H1 (cell line): ENCODE data around the gene GSTO2. TPM values are rescaled to one million over a fixed set of nuclear protein-coding genes. Genes with fewer than 3 reads are reported as not detected.

Source experiments
- CTCF ChIA-PET: fragments of 300-600 bp; sonication (Branson Sonifier 250); formaldehyde crosslinking; loops from one replicate; lab custom pipeline; 2021; ENCODE audit not compliant: partially characterized antibody; lab: Charles Lee
- POLR2A ChIA-PET: fragments of 300-600 bp; sonication (Branson Sonifier 250); formaldehyde crosslinking; loops from one replicate; lab custom pipeline; 2021; ENCODE audit warnings: inconsistent platforms; ENCODE audit not compliant: partially characterized antibody; lab: Charles Lee
- DNase-seq, 2 experiments: peaks; one replicate each; pipeline versions ENCODE4 v3.0.0 to v3.0.0-alpha.2; 2010 to 2022; ENCODE audit warnings: low spot score in 2 of 2, low read depth in 1 of 2, mixed read lengths in 1 of 2
- FAIRE-seq: peaks from 2 replicates; lab custom pipeline; 2011; peaks lifted over from hg19 to GRCh38; lab: Jason Lieb, UNC
- H2AFZ ChIP-seq: 2 replicates; pipeline ENCODE4 v1.8.1; 2012; ENCODE audit warnings: low read length, inconsistent platforms
- H2AK5ac ChIP-seq: 2 replicates; pipeline ENCODE4 v1.6.1; 2013; ENCODE audit warnings: low read depth, low read length
- H2BK120ac ChIP-seq: replicated peaks from 2 replicates; pipeline ENCODE3; 2013; ENCODE audit warnings: low read depth, low read length, inconsistent platforms
- H2BK12ac ChIP-seq: 2 replicates; pipeline ENCODE4 v1.6.1; 2013; ENCODE audit warnings: low read depth, low read length
- H2BK15ac ChIP-seq: 2 replicates; pipeline ENCODE4 v1.6.1; 2013; ENCODE audit warnings: low read length
- H2BK20ac ChIP-seq: 2 replicates; pipeline ENCODE4 v1.6.1; 2013; ENCODE audit warnings: low read length
- H2BK5ac ChIP-seq: 2 replicates; pipeline ENCODE4 v1.6.1; 2013; ENCODE audit warnings: low read depth, low read length
- H3K14ac ChIP-seq: 2 replicates; pipeline ENCODE4 v1.6.1; 2013; ENCODE audit warnings: inconsistent platforms; ENCODE audit not compliant: insufficient read length
- H3K18ac ChIP-seq: 2 replicates; pipeline ENCODE4 v1.6.1; 2013; ENCODE audit warnings: low read length; ENCODE audit errors: extremely low read depth
- H3K23ac ChIP-seq: 2 replicates; pipeline ENCODE4 v1.6.1; 2013; ENCODE audit warnings: inconsistent platforms; ENCODE audit not compliant: insufficient read length
- H3K23me2 ChIP-seq: 2 replicates; pipeline ENCODE4 v1.6.1; 2013; ENCODE audit warnings: low read depth, low read length
- H3K27ac ChIP-seq: 2 replicates; pipeline ENCODE4 v1.6.1; 2011; ENCODE audit warnings: low read depth, low read length, inconsistent platforms
- H3K27me3 ChIP-seq, 4 experiments: replicated peaks in 1 of 4; 1 replicate in 1 of 4; 2 replicates in 3 of 4; pipeline versions ENCODE4 v1.6.1 to v1.8.1; 2011 to 2013; ENCODE audit warnings: low read length in 3 of 4, mild to moderate bottlenecking in 3 of 4, inconsistent platforms in 2 of 4, mixed read lengths in 2 of 4, moderate library complexity in 1 of 4; ENCODE audit not compliant: control insufficient read depth in 3 of 4, insufficient read depth in 3 of 4; ENCODE audit errors: extremely low read depth in 1 of 4
- H3K36me3 ChIP-seq, 4 experiments: 2 replicates each; pipeline versions ENCODE4 v1.6.1 to v1.8.1; 2011 to 2013; ENCODE audit warnings: mild to moderate bottlenecking in 4 of 4, low read length in 3 of 4, moderate library complexity in 2 of 4, control low read depth in 1 of 4, inconsistent platforms in 1 of 4; ENCODE audit not compliant: insufficient read depth in 4 of 4, control insufficient read depth in 2 of 4
- H3K4ac ChIP-seq: replicated peaks from 2 replicates; pipeline ENCODE3; 2013; ENCODE audit warnings: low read length, low read depth, mixed read lengths, inconsistent platforms; ENCODE audit not compliant: insufficient read length
- H3K4me1 ChIP-seq, 4 experiments: replicated peaks in 1 of 4; 1 replicate in 1 of 4; 2 replicates in 3 of 4; pipeline versions ENCODE4 v1.6.1 to v1.8.1; 2011 to 2013; ENCODE audit warnings: low read length in 3 of 4, inconsistent platforms in 2 of 4, mixed read lengths in 1 of 4; ENCODE audit not compliant: insufficient read depth in 4 of 4, control insufficient read depth in 3 of 4
- H3K4me2 ChIP-seq, 2 experiments: 2 replicates each; pipeline versions ENCODE4 v1.6.1 to v1.8.1; 2011 to 2013; ENCODE audit warnings: low read depth in 2 of 2, low read length in 2 of 2, control low read depth in 1 of 2, inconsistent platforms in 1 of 2, mild to moderate bottlenecking in 1 of 2; ENCODE audit not compliant: insufficient read depth in 1 of 2
- H3K4me3 ChIP-seq, 4 experiments: fragments of 200-600, 300-600 bp in 1 of 4; sonication (generic), shearing (Covaris generic), sonication (Bioruptor Twin) in 1 of 4; 2 replicates each; pipeline versions ENCODE4 v1.5.1 to v1.8.1; 2011 to 2016; ENCODE audit warnings: low read length in 4 of 4, low read depth in 3 of 4, control low read depth in 2 of 4, inconsistent platforms in 2 of 4, mild to moderate bottlenecking in 2 of 4, mixed read lengths in 1 of 4, moderate library complexity in 1 of 4; ENCODE audit not compliant: insufficient read depth in 2 of 4; ENCODE audit errors: extremely low read depth in 1 of 4
- H3K56ac ChIP-seq: replicated peaks from 2 replicates; pipeline ENCODE3; 2013; ENCODE audit warnings: low read depth, mild to moderate bottlenecking, mixed read lengths, low read length, inconsistent platforms; ENCODE audit not compliant: insufficient read length
- H3K79me1 ChIP-seq: 2 replicates; pipeline ENCODE4 v1.6.1; 2013; ENCODE audit warnings: low read depth, low read length, control low read depth
- H3K79me2 ChIP-seq, 2 experiments: 2 replicates each; pipeline versions ENCODE4 v1.6.1 to v1.8.1; 2012 to 2013; ENCODE audit warnings: low read length in 2 of 2, mild to moderate bottlenecking in 2 of 2, inconsistent platforms in 1 of 2; ENCODE audit not compliant: insufficient read depth in 2 of 2, control insufficient read depth in 1 of 2
- H3K9ac ChIP-seq, 4 experiments: replicated peaks in 1 of 4; 1 replicate in 1 of 4; 2 replicates in 3 of 4; pipeline versions ENCODE4 v1.6.1 to v1.8.1; 2011 to 2013; ENCODE audit warnings: low read depth in 3 of 4, low read length in 3 of 4, control low read depth in 2 of 4, mild to moderate bottlenecking in 2 of 4, moderate library complexity in 2 of 4, inconsistent platforms in 1 of 4; ENCODE audit errors: extremely low read depth in 1 of 4
- H3K9me3 ChIP-seq, 2 experiments: 2 replicates each; pipeline versions ENCODE4 v1.6.1 to v1.8.1; 2012 to 2013; ENCODE audit warnings: mild to moderate bottlenecking in 2 of 2, moderate library complexity in 2 of 2, control low read depth in 1 of 2, inconsistent platforms in 1 of 2, low read depth in 1 of 2, low read length in 1 of 2, mixed read lengths in 1 of 2; ENCODE audit not compliant: insufficient read depth in 2 of 2
- H4K20me1 ChIP-seq, 2 experiments: replicated peaks in 1 of 2; 2 replicates each; pipeline versions ENCODE3 to v1.8.1; 2011 to 2013; ENCODE audit warnings: inconsistent platforms in 2 of 2, low read length in 2 of 2, mild to moderate bottlenecking in 1 of 2; ENCODE audit not compliant: insufficient read depth in 2 of 2, control insufficient read depth in 1 of 2
- H4K5ac ChIP-seq: 2 replicates; pipeline ENCODE4 v1.6.1; 2013; ENCODE audit warnings: low read length, low read depth, mixed read lengths, inconsistent platforms; ENCODE audit not compliant: insufficient read length
- H4K8ac ChIP-seq: 2 replicates; pipeline ENCODE4 v1.8.0; 2013; ENCODE audit warnings: mild to moderate bottlenecking, moderate library complexity, low read length, inconsistent platforms; ENCODE audit not compliant: insufficient read depth; ENCODE audit errors: extremely low read depth
- H4K91ac ChIP-seq: replicated peaks from 2 replicates; pipeline ENCODE3; 2013; ENCODE audit warnings: low read length, mixed read lengths, inconsistent platforms; ENCODE audit not compliant: insufficient read length
- EZH2 ChIP-seq: fragments of 200-600 bp; sonication (generic); IDR thresholded peaks from 2 replicates; pipeline ENCODE4 v1.7.1; 2012; ENCODE audit warnings: low read depth, mild to moderate bottlenecking, moderate library complexity, low read length, inconsistent platforms; ENCODE audit not compliant: severe bottlenecking
- GABPA ChIP-seq: IDR thresholded peaks from 2 replicates; pipeline ENCODE4 v1.6.1; 2011; ENCODE audit warnings: mild to moderate bottlenecking, low read length, moderate library complexity, borderline replicate concordance; ENCODE audit not compliant: insufficient read depth
- HDAC2 ChIP-seq, 2 experiments: fragments of 300-600 bp in 1 of 2; sonication (generic) in 1 of 2; IDR thresholded peaks; 2 replicates each; pipeline ENCODE4 v1.6.1; 2011 to 2012; ENCODE audit warnings: low read depth in 2 of 2, low read length in 2 of 2, mild to moderate bottlenecking in 2 of 2, moderate library complexity in 2 of 2, borderline replicate concordance in 1 of 2, inconsistent platforms in 1 of 2
- KDM4A ChIP-seq: IDR thresholded peaks from one replicate; pipeline ENCODE4 v1.7.1; 2012; ENCODE audit warnings: low read depth, mild to moderate bottlenecking, moderate library complexity, low read length, inconsistent platforms; ENCODE audit not compliant: severe bottlenecking
- PHF8 ChIP-seq: fragments of 200-600 bp; sonication (generic); conservative IDR thresholded peaks from 2 replicates; pipeline ENCODE4 v1.7.1; 2012; ENCODE audit warnings: low read depth, mild to moderate bottlenecking, inconsistent platforms, low read length, moderate library complexity
- RBBP5 ChIP-seq: IDR thresholded peaks from 2 replicates; pipeline ENCODE4 v1.7.1; 2012; ENCODE audit warnings: low read depth, mild to moderate bottlenecking, inconsistent platforms, low read length, moderate library complexity, borderline replicate concordance
- TAF1 ChIP-seq: IDR thresholded peaks from 2 replicates; pipeline ENCODE4 v1.6.1; 2011; ENCODE audit warnings: mild to moderate bottlenecking, low read depth, low read length
- whole genome bisulfite sequencing, 2 experiments: shearing (Covaris generic) in 1 of 2; methylation state at CpG; one replicate each; pipeline versions ENCODE4 v1.1.6 to v1.1.7; 2013 to 2015; ENCODE audit warnings: low lambda C conversion rate in 2 of 2, mixed read lengths in 2 of 2, inconsistent platforms in 1 of 2, low coverage in 1 of 2, missing lambda C conversion rate in 1 of 2; ENCODE audit not compliant: insufficient replicate concordance in 2 of 2, insufficient coverage in 1 of 2, insufficient read length in 1 of 2; ENCODE audit errors: extremely low coverage in 1 of 2, missing lambda C conversion rate in 1 of 2; 5-methylcytosine and 5-hydroxymethylcytosine counted together
- polyA plus RNA-seq, 7 experiments: library from polyadenylated mRNA; depleted of rRNA in 3 of 7; stranded (reverse) in 5 of 7; unstranded in 2 of 7; fragments of >200 nt in 5 of 7; fragments of 200-250 nt in 2 of 7; gene quantifications; 1 replicate in 5 of 7; 2 replicates in 1 of 7; 4 replicates in 1 of 7; pipeline versions ENCODE4 v1.2.1 to v1.2.3, GENCODE V29; 2011 to 2013; ENCODE audit warnings: missing spikeins in 2 of 7, mixed read lengths in 2 of 7
- total RNA-seq: library from RNA; stranded (reverse); fragmentation: NEBNext Ultra II Directional; extraction: Animal tissue kit (Norgen Biotek cat#: 25700); gene quantifications from 2 replicates; pipeline ENCODE4 v1.2.1, GENCODE V29; 2021
- TF ChIP-seq, protein P1 (sequence below): IDR thresholded peaks from 2 replicates; pipeline ENCODE4 v1.6.1; 2012; ENCODE audit warnings: inconsistent platforms

The GSTO2 gene
- total and polyA plus RNA-seq, 2 of the 8 experiments (the other 6 are each of a cell fraction or from before 2014, with no cell fraction given) = 13.1 to 41.7 TPM

DNA sequence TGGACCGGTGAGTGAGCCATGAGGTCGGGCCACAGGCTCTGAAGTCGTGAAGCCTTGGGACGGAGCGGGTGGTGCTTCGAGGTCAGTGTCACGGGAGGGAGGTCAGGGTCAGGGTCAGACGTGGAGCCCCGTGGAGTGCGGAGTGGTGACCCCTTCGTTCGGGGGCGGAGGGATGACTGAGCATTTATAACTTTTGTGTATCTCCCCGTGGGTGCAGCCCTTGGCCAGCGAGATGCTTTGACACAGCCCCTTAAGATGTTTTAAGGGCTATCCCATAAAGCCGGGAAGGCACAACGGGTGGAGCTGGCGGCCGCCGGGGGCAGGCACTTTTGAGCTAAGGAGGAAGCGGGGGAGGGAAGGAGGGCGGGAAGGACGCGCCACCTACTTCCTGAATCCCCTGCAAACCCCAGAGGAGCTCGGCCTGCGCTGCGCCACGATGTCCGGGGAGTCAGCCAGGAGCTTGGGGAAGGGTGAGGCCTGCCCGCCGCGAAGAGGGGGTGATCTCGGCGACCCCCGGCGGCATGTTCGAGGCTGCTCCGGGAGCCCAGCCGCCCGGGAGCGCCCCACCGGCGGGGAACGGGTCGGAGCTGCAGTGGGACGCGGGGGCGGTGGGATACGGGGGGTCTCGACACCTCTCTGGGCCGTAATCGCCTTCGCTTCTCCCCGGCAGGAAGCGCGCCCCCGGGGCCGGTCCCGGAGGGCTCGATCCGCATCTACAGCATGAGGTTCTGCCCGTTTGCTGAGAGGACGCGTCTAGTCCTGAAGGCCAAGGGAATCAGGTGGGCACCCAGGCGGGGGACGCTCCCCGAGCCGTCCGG is 14.3 kb upstream of the GSTO2 start, which contains the start of gene GSTO1:
GSTO1 (plus strand) TSS at position 400 of the 818 bp plus-strand sequence; CDS start at position 437, 37 bp downstream.
- peak within 1 kb of the TSS; percentile 63 for H4K8ac ChIP-seq
- H2BK5ac ChIP-seq = peak within 1 kb of the TSS; percentile 58; the same call in 1 of the 2 replicates
- no peak within 1 kb of the TSS for H3K56ac ChIP-seq
- H2AFZ ChIP-seq = peak within 1 kb of the TSS; percentile 60
- ChIA-PET POLR2A (interaction anchor here (1.0 to 7.7 kb wide), 9 partner anchors 8 to 221 kb away, joined by 3 to 81 read pairs (median 4); partner anchors contain the start of genes CFAP43, GSTO2, ITPRIP and SFR1), CTCF (interaction anchor here (0.6 to 4.4 kb wide), 12 partner anchors 8 to 198 kb away, joined by 3 to 21 read pairs (median 3); no protein-coding TSS in a partner anchor)
- peaks cover 9% of the 10 kb centered on the region for H3K23me2 ChIP-seq
- no peak within 1 kb of the TSS for H3K14ac ChIP-seq
- H4K91ac ChIP-seq = peak within 1 kb of the TSS; percentile 62
- H3K4me2 ChIP-seq = peak within 1 kb of the TSS; percentile 93 to 95
- peak within 1 kb of the TSS; percentile 70 to 76 (median 73) for H3K4me3 ChIP-seq
- WGBS, 2 experiments = 3% methylated on average over 46 of the region's 69 CpGs; no CpG with 5 or more reads in 1 of the 2 experiments
- peak within 1 kb of the TSS; percentile 62; the same call in 1 of the 2 replicates for H2BK20ac ChIP-seq
- H2BK120ac ChIP-seq = no peak within 1 kb of the TSS
- H3K79me2 ChIP-seq = no peaks in the 10 kb centered on the region
- no peak within 1 kb of the TSS for H2AK5ac ChIP-seq
- peaks cover 0 to 9% (median 5%) of the 10 kb centered on the region in 4 experiments; a peak in 5 of 7 replicates for H3K27me3 ChIP-seq
- peaks cover 0 to 2% (median under 1%) of the 10 kb centered on the region in 4 experiments; a peak in 3 of 8 replicates for H3K36me3 ChIP-seq
- H3K27ac ChIP-seq = no peak within 1 kb of the TSS
- DNase-seq (peak in 1 of 2 experiments; percentile 67), FAIRE-seq (no peak)
- H4K5ac ChIP-seq = peak within 1 kb of the TSS; percentile 4
- H2BK15ac ChIP-seq = peak within 1 kb of the TSS; percentile 16; the same call in 1 of the 2 replicates
- peaks cover 2 to 7% of the 10 kb centered on the region in 2 experiments for H4K20me1 ChIP-seq
- no peak within 1 kb of the TSS for H3K23ac ChIP-seq
- peak within 1 kb of the TSS; percentile 41; the same call in 1 of the 2 replicates for H2BK12ac ChIP-seq
- H3K9ac ChIP-seq = peak within 1 kb of the TSS; percentile 25 to 82 (median 51)
- no peak within 1 kb of the TSS for H3K4ac ChIP-seq
- H3K9me3 ChIP-seq = no peaks in the 10 kb centered on the region
- peak within 1 kb of the TSS; percentile 15; the same call in 1 of the 2 replicates for H3K18ac ChIP-seq
- H3K79me1 ChIP-seq = no peaks in the 10 kb centered on the region
- H3K4me1 ChIP-seq = peaks cover 5 to 22% (median 18%) of the 10 kb centered on the region in 4 experiments
- TF ChIP-seq GABPA (no peak), TAF1 (0 out of 2 replicates have a peak, but pooled peaks have one; percentile 11), RBBP5 (peak; percentile 10; the same call in 1 of the 2 replicates), HDAC2 (IDR thresholded peaks at IDR 0.05; ENCODE audit: borderline replicate concordance in 1 of 2, low read depth in 2 of 2, low read length in 2 of 2) (0 out of 4 replicates have a peak, but pooled peaks of 1 of the 2 experiments have one; percentile 60), KDM4A (peak; percentile 83), PHF8 (0 out of 2 replicates have a peak, but pooled peaks have one; percentile 22), EZH2 (peak; percentile 39)
- TF ChIP-seq, protein P1, sequence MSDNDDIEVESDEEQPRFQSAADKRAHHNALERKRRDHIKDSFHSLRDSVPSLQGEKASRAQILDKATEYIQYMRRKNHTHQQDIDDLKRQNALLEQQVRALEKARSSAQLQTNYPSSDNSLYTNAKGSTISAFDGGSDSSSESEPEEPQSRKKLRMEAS = no peak
